Measurements from ENCODE around the gene ZNF628.

The ZNF628 gene

DNA sequence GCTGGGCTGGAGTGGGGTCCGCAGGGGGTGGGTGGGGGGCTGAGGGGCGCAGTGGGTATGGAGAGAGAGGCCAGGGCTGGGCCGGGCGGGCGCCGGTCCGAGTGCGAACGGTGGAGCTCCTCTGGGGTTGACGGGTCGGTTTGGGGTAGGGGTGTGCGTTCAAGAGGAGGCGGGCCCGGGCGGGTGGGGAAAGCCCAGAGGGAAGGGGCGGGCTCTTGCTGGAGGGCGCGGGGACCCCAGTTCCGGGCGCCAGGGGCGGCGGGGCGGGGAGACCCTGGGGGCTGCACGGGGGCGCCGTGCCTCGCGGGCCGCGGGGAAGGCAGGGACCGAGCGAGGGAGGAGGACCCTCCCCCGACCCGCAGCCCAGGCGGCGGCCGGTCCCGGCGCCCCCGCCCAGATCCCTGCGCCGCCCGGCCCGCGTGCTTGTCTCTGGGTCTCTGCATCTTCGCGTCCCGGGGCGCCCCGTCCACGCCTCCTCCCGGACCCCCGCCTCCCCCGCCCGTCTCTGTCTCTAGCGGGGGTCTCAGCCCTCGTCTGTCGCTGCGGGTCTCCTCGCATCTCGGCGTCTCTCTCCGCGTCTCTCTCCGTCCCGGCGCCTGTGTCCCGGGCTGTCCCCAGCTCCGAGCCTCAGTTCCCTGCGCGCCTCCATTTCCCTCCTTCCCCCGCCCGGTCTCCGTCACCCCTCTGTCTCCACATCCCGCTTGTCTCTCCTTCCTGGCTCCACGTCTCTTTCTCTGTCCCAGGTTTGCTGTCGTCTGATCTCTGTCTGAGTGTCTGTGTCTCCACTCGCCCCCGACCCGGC is 25.1 kb upstream of the ZNF628 start:
- DNase-seq (ENCODE audit: low read depth): no peak

- DNase-seq (ENCODE audit: low read depth): no peak
Observed at GRCh38 chr19:55451965-55452748, 24.3 kb upstream of the ZNF628 start.

DNA sequence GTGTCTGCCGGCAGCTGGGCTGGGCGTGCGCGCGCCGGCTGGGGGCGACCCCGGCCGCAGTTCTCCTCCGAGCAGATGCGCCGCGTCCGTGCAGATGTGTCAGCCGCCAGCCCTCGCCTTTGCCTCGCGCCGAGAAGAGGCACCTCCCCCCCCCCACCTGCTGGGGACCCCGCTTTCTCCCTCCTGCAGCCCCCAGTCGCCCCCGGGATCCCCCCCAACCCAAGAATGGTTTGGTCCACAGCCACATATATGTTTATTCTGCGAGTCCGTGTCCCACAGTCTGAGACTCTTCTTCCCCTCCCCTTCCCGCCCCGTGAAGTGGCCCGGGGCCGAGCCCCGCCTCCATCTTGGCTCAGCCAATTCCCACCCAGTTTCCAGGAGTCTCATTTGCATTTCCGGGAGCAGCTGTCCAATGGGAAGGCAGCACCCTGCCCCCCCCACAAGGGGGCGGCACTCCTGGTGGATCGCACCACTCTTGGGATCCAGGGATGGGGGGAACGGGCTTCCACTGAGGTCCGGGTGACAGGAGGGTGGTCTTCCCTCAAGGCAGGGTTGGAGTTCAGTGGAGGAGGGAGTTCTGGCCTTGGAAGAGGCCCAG is 23.6 kb upstream of the ZNF628 start:
- no peak for DNase-seq (ENCODE audit: low read depth)

GRCh38 chr19:55453511-55454260 is 22.7 kb upstream of the ZNF628 start:
- DNase-seq (ENCODE audit: low read depth): no peak

- DNase-seq (ENCODE audit: low read depth): no peak
Observed at GRCh38 chr19:55454787-55455243, 21.6 kb upstream of the ZNF628 start.

DNA sequence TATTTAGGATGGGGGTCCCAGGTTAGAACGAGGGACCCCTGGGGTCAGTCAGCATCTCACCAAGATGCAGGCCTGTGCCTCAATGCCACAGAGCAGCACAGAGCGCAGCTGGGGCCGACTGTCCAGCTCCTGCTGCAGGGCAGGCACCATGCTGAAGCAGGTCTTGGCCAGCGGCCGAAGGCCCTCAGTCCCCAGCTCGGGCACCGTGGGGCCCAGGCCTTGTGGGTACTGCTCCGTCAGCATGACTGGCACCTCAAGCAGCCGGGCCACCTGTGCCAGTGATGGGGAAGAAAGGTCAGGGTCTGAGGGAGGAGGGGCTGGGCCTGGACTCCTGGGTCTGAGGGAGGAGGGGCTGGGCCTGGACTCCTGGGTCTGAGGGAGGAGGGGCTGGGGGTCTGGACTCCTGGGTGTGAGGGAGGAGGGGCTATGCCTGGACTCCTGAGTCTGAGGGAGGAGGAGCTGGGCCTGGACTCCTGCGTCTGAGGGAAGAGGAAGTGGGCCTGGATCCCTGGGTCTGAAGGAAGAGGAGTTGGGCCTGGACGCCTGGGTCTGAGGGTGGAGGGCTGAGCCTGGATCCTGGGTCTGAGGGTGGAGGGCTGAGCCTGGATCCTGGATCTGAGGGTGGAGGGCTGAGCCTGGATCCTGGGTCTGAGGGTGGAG is 20.7 kb upstream of the ZNF628 start:
- no peak for DNase-seq (ENCODE audit: low read depth)

DNA sequence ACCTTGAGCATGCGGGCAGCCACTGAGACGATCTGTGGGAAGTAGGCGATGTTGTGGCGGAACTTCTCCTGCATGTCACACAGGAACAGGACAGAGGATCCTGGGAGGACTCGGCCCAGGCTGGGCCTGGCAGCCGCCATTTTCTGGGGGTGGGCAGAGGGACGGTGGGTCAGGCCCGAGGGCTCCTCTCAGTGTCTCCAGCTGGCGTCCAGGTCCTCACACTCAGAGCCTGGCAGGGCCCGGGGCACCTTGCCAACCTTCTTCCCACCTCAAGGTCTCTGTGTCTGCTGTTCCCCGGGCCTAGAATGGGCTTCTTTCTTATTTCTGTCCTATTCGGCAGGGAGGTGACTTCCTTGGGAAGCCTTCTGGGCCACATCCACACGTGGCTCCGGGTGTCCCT is 20.1 kb upstream of the ZNF628 start:
- no peak for DNase-seq (ENCODE audit: low read depth)

- DNase-seq (ENCODE audit: low read depth): no peak
Observed at GRCh38 chr19:55457683-55458457, 18.5 kb upstream of the ZNF628 start.

- DNase-seq (ENCODE audit: low read depth): no peak
Observed at GRCh38 chr19:55459551-55459949, 16.9 kb upstream of the ZNF628 start.

GRCh38 chr19:55459950-55460657 is 16.3 kb upstream of the ZNF628 start:
- no peak for DNase-seq (ENCODE audit: low read depth)

DNA sequence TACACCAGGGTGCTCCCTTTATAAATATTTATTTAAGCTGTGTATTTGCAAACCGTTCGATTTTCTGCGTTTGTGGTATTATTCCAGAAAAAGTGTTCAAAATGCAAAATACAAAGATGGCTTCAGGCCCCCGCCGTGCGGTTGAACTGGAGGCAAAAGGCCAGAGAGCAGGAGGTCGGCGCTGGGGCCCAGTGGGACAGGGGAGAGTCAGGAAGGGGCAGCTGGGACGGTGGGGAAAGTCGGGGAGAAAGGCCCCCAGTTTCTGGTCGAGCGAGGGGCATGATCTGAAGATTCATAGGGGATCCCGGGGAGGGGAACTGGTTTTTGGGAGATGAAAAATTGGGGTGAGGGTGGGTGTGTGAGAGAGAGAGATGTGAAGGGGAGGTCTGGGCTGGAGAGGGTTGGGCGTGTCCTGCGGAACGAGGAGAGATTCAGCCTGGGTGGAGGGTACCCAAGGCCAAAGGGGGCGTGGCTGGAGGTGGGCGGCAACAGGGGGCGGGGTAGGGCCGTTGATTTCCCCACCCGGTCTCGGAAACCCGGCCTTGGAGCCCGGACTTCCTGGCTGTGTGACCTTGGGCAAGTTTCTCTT is 15.7 kb upstream of the ZNF628 start:
- DNase-seq (ENCODE audit: low read depth): no peak

DNA sequence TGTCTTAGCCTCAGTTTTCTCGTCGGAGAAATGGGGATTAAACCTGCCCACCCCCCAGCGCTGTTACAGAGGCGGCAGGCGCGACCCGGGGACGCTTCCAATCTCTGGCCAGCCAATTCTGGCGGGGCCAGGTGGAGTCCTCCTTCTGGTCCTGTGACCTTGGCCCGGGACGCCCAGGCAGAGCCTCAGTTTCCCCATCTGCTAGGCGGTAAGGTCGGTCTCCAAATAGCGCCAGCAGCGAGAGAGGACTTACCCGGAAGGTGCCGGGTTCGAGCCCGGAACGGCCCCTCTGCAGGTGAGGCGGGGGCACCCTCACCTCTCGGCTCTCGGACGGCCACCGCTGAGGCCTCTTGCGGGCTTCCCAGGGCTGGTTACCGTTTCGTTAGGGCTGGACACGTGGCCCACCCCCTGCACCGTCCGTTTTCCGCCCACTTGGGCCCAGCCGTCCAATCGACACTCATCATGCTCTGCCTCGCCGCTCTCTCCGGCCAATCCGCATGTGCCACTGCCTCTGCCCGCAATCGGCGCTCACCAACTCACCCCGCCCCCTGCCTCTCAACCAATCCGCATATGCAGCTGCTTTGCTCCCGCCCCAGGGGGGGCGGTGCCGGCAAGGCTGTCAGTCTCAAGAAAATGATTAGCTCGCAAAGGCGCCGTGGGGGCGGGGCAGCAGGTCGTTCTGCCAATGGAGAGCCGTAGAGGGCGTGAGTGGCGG is 15.0 kb upstream of the ZNF628 start, which contains the start of gene ISOC2:
Gene ISOC2, minus strand, starts transcription at position 384 of the 715 bp plus-strand sequence. CDS start 5,156 bp downstream, outside the sequence.
- peak; percentile 100 for DNase-seq (ENCODE audit: low read depth)

DNA sequence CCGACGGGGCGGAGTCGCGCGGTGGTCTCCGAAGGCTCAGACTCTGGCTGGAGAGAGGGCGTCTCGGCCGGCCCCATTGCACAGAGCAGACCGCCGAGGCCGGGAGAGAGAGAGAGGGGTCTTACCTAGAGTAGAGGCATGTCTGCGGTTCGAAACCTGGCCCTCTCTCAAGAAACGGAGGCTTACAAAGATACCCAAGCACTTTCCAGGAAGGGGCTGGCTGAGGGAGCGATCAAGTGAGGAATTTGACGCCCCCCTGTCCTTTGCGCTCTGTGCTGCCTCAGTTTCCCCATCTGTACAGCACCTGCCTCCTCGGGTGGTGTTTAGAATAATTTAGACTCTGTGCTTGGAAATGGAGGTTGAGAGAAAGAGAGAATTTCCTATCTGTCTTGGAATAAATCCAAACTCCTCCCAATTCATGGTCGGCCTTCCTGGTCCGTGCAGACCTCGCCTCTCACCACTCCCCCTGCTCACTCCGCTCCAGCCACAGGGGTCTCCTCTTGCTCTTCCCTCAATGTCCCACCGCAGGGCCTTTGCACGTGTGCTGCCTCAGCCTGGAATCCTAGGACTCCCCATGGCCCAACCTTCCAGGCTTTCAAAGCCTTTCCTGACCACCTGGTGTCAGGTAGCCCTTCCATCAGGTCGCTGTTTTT is 14.3 kb upstream of the ZNF628 start:
- no peak for DNase-seq (ENCODE audit: low read depth)

GRCh38 chr19:55462722-55463121 is 13.7 kb upstream of the ZNF628 start:
- DNase-seq (ENCODE audit: low read depth): no peak

- no peak for DNase-seq (ENCODE audit: low read depth)
Observed at GRCh38 chr19:55463583-55464031, 12.8 kb upstream of the ZNF628 start.

- no peak for DNase-seq (ENCODE audit: low read depth)
Observed at GRCh38 chr19:55464039-55464661, 12.3 kb upstream of the ZNF628 start.

- DNase-seq (ENCODE audit: low read depth): no peak
Observed at GRCh38 chr19:55464662-55465054, 11.8 kb upstream of the ZNF628 start, which contains the start of gene C19orf85. Gene C19orf85, minus strand, starts transcription at chr19:55464751. Its CDS starts 197 bp downstream, at chr19:55464554.
